ENCODE measurements around the gene STK32B.

STK32B gene

GRCh38 chr4:5463936-5464650 lies 412.8 kb downstream of the STK32B start:
- in situ Hi-C loops (cut with HindIII; ENCODE audit: low sequenced_read_pairs) = no loop called here
- TF ChIP-seq CTCF (IDR thresholded peaks at IDR 0.05; ENCODE audit: low read depth, low read length, missing control alignments) = no peak
- DNase-seq (ENCODE audit: low read depth) = no peak

GRCh38 chr4:5465529-5465928 lies 414.2 kb downstream of the STK32B start:
- DNase-seq (ENCODE audit: low read depth) = no peak
- H3K4me3 ChIP-seq (ENCODE audit: low read depth, low read length) = no peak overlapping the region
- in situ Hi-C loops (cut with HindIII; ENCODE audit: low sequenced_read_pairs) = loop anchor here (5.0 kb wide), 1 partner anchor 42 kb away; no protein-coding TSS in a partner anchor
- TF ChIP-seq CTCF (IDR thresholded peaks at IDR 0.05; ENCODE audit: low read depth, low read length, missing control alignments) = no peak

More at GRCh38 chr4:5463936-5464650, 412.8 kb downstream of the STK32B start:
- no peak overlapping the region for H3K4me3 ChIP-seq (ENCODE audit: low read depth, low read length)

GRCh38 chr4:5465956-5466355 lies 414.7 kb downstream of the STK32B start:
- H3K4me3 ChIP-seq (ENCODE audit: low read depth, low read length) = no peak overlapping the region
- in situ Hi-C loops (cut with HindIII; ENCODE audit: low sequenced_read_pairs) = loop anchor here (5.0 kb wide), 1 partner anchor 41 kb away; no protein-coding TSS in a partner anchor
- TF ChIP-seq CTCF (IDR thresholded peaks at IDR 0.05; ENCODE audit: low read depth, low read length, missing control alignments) = no peak
- DNase-seq (ENCODE audit: low read depth) = no peak

GRCh38 chr4:5467111-5467510 lies 415.8 kb downstream of the STK32B start:
- in situ Hi-C loops (cut with HindIII; ENCODE audit: low sequenced_read_pairs) = loop anchor here (5.0 kb wide), 1 partner anchor 40 kb away; no protein-coding TSS in a partner anchor
- no peak for DNase-seq (ENCODE audit: low read depth)
- no peak for TF ChIP-seq CTCF (IDR thresholded peaks at IDR 0.05; ENCODE audit: low read depth, low read length, missing control alignments)
- H3K4me3 ChIP-seq (ENCODE audit: low read depth, low read length) = no peak overlapping the region

- no peak overlapping the region for H3K4me3 ChIP-seq (ENCODE audit: low read depth, low read length)
- no peak for TF ChIP-seq CTCF (IDR thresholded peaks at IDR 0.05; ENCODE audit: low read depth, low read length, missing control alignments)
- DNase-seq (ENCODE audit: low read depth) = no peak
- in situ Hi-C loops (cut with HindIII; ENCODE audit: low sequenced_read_pairs) = loop anchor here (5.0 kb wide), 1 partner anchor 38 kb away; no protein-coding TSS in a partner anchor
Observed at GRCh38 chr4:5469151-5469775, 418.0 kb downstream of the STK32B start.

GRCh38 chr4:5469861-5470260 lies 418.6 kb downstream of the STK32B start:
- DNase-seq (ENCODE audit: low read depth) = no peak

More at GRCh38 chr4:5469861-5470260, 418.6 kb downstream of the STK32B start:
- no peak overlapping the region for H3K4me3 ChIP-seq (ENCODE audit: low read depth, low read length)
- in situ Hi-C loops (cut with HindIII; ENCODE audit: low sequenced_read_pairs) = loop anchor here (5.0 kb wide), 1 partner anchor 37 kb away; no protein-coding TSS in a partner anchor
- no peak for TF ChIP-seq CTCF (IDR thresholded peaks at IDR 0.05; ENCODE audit: low read depth, low read length, missing control alignments)

Measured in astrocyte of the cerebellum (primary cell).